ENCODE results near the gene HRG.
"Not testable (repeated sequence)": the region's sequence is repeated elsewhere in the genome, so short reads cannot be mapped to it uniquely, and the experiment has no call there.

HRG gene

DNA sequence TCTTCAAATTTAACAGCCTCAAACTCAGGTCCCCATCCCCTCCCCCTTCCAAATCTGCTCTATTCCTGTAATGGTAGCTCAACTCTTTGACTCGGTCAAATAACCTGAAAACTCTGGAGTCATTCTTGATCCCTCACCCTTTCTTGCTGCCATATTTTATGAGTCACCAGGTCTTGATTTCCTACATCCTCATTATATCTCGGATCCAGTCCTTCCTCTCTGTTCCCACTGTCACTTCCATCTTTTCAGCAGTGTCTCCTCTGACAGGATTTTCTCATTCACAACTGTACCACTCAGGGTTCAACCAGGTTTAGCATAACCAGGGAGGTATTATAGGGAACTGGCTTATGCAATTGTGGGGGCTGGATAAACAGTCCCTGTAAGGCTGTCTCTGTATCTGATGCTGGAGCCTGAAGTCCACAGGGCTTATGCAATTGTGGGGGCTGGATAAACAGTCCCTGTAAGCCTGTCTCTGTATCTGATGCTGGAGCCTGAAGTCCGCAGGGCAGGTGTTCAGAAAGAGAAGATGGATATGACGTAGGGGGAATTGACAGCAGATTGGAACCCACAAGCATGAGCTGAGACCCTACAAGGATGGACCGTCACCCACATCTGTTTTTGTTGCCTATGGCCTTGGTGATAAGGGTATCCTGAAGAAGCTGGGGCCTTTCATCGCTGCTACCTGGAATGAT, 34.7 kb upstream of the HRG start:
- Mint-ChIP-seq H3K4me3 (no peak overlapping the region), H3K27ac (no peak overlapping the region), H3K4me1 (ENCODE audit: low read depth) (no peaks in the 10 kb centered on the region), H3K27me3 (peaks cover 4% of the 10 kb centered on the region), H3K9me3 (no peaks in the 10 kb centered on the region), H3K36me3 (ENCODE audit: low read depth) (no peaks in the 10 kb centered on the region)

DNA sequence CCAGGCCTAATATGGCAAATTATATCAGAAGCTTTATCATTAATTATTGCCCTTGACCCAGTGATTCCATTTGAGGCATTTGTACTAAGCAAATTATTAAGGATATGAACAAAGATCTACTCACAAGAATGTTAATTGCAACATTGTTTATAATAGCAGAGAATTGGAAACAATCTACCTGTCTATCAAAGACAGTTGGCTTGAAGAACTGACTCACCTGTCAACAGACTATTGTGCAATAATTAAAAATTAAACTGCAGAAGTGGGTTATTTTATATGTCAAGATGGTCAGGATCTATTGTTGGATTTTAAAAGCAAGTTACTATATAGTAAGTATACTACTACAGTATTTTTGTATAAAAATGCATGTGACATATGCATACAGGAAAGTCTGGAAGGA, 32.3 kb upstream of the HRG start:
- H3K27ac Mint-ChIP-seq, result no peak overlapping the region
- no peaks in the 10 kb centered on the region for H3K9me3 Mint-ChIP-seq
- H3K4me3 Mint-ChIP-seq, result no peak overlapping the region
- peaks cover 4% of the 10 kb centered on the region for H3K27me3 Mint-ChIP-seq
- no peaks in the 10 kb centered on the region for H3K36me3 Mint-ChIP-seq (ENCODE audit: low read depth)
- H3K4me1 Mint-ChIP-seq (ENCODE audit: low read depth), result no peaks in the 10 kb centered on the region

DNA sequence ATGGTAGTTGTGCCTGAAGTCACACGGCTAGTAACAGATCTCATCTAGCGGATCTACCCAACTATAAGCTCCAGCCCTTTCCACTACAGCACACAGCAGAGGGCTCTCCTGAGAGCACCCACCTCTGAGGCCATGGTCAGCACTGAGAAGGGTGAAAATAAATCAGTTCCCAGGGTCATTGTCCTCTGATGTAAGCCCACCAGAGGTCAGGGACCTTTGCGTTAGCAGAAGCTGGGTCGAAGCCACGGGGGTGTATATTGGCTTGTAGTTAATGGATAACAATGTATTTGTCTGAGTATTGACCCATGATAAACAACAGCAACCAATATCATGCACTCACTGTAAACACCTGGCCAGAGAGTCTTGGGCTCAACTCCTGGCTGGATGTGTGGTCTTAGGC, 31.6 kb upstream of the HRG start:
- H3K4me3 Mint-ChIP-seq; H3K27ac Mint-ChIP-seq; H3K4me1 Mint-ChIP-seq (ENCODE audit: low read depth); H3K27me3 Mint-ChIP-seq; H3K9me3 Mint-ChIP-seq; H3K36me3 Mint-ChIP-seq (ENCODE audit: low read depth): not testable (repeated sequence)

DNA sequence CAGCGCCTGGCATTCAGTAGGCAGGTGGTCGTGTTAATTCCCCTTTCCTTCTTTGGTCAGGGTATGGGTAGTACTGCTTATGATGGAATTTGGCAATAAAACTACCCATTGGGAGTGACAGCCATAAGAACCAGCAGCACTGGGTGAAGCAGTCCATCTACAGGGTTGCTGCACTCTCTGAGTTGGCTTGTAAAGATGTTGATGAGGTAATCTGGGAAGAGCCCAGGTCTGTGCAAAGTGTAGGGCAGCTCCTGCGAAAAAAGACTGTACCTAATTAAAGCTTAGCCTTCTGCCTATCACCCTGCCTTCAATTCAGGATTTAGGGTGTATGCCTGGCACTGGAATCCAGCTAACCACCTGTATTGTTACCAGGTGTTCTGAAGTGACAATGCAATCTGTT, 30.3 kb upstream of the HRG start:
- H3K4me3 Mint-ChIP-seq, result no peak overlapping the region
- H3K27ac Mint-ChIP-seq, result no peak overlapping the region
- H3K27me3 Mint-ChIP-seq, result peaks cover 7% of the 10 kb centered on the region
- no peaks in the 10 kb centered on the region for H3K4me1 Mint-ChIP-seq (ENCODE audit: low read depth)
- no peaks in the 10 kb centered on the region for H3K36me3 Mint-ChIP-seq (ENCODE audit: low read depth)
- H3K9me3 Mint-ChIP-seq, result no peaks in the 10 kb centered on the region

DNA sequence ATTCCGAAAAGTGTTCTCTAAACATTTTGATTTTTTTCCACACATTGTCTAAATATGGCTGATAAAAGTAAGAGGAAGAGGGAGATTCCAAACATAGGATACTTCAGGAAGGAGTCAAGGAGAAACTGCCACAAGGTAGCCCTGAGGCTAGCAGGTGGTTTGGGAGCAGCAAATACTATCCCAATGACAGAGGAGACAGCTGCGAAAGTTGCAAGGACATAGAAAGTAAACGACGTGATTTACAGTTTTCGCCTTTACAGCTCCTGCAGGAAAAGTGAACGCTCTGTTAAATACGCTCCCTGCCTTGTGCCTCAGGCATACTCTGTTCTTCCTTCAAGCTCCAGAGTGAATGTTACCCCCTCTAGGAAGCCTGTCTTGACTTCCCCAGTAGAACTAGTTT, 29.3 kb upstream of the HRG start:
- Mint-ChIP-seq H3K4me1 (ENCODE audit: low read depth) (peaks cover 8% of the 10 kb centered on the region), H3K36me3 (ENCODE audit: low read depth) (no peaks in the 10 kb centered on the region)

DNA sequence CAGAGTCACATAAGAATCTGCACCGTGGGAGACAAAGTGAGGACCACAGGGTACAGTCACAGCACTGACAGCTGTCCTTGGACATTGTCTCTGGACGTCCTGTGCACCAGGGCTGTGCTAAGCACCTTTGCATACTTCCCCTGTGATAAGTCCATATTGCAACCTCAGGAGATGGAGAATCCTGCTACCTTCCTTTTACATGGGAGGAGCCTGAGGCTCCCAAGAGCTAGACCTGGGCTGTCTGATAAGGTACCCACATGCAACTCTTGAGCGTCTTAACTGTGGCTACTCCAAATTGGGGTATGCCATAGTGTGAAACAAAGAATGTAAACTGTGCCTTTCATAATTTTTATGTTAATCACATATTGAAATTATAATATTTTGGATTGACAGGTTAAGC, 28.1 kb upstream of the HRG start:
- Mint-ChIP-seq H3K36me3 (ENCODE audit: low read depth) (no peaks in the 10 kb centered on the region), H3K4me1 (ENCODE audit: low read depth) (peaks cover 17% of the 10 kb centered on the region), H3K27ac (no peak overlapping the region), H3K4me3 (no peak overlapping the region), H3K9me3 (no peaks in the 10 kb centered on the region), H3K27me3 (peaks cover 16% of the 10 kb centered on the region)

More for the DNA sequence above, 29.3 kb upstream of the HRG start:
- peaks cover 16% of the 10 kb centered on the region for H3K27me3 Mint-ChIP-seq
- H3K4me3 Mint-ChIP-seq, result no peak overlapping the region
- no peak overlapping the region for H3K27ac Mint-ChIP-seq
- H3K9me3 Mint-ChIP-seq, result no peaks in the 10 kb centered on the region

DNA sequence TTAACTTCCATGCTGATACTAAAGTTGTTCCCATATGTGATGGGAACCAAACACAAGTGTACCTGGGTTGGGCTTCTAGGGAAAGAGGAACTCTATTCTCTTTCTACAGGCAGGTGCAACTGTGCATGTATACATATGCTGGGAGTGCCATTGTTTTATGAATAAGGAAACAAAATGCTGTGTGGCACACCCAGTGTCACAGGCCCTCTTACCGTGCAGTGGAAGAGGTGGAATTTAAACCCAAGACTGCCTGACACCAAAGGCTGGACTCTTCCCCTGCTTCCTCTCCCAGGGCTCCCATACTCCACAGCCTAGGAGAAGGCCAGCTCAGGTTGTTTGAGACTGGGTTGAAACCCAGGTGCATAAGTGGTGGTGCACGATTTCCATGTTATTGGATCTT, 27.6 kb upstream of the HRG start:
- Mint-ChIP-seq H3K27ac (no peak overlapping the region), H3K9me3 (no peaks in the 10 kb centered on the region), H3K27me3 (peaks cover 16% of the 10 kb centered on the region), H3K4me3 (no peak overlapping the region), H3K36me3 (ENCODE audit: low read depth) (no peaks in the 10 kb centered on the region), H3K4me1 (ENCODE audit: low read depth) (peaks cover 23% of the 10 kb centered on the region)

DNA sequence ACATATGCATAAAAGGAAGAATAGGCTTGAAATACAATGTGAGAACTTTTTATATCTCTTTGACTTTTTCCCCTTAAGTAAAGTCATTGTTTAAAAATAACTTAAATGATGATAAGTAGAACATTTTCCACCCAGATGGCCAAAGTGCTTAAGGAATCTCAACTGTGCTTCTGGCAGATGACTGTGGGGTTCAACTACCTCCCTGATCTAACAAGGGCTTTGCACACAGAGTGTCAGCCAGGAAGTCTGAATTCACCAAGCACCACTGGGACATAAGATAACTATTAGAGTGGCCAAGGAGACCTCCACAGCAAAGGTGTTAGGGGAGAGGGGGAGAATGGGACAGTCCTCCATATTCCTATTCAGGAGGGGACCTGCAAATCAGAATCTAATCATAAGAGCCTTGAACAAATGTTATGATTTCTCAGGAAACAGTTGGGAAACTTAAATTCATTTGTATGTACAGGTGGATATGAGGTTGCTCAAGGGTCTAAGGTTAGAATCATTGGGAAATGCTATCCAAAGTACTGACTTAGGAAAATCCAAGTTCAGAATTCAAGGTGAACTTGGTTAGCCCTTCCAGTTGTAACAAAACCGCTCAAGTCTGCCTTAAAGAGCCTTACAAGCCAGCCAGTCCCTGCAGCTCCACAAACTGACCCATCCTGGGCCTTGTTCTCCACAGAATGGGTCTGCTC, 25.9 kb upstream of the HRG start, which contains the start of gene FETUB:
Gene FETUB, plus strand, starts transcription at position 622 of the 695 bp plus-strand sequence. Its CDS starts 62 bp downstream, at position 684.
- Mint-ChIP-seq H3K4me3 (no peak within 1 kb of the TSS), H3K4me1 (ENCODE audit: low read depth) (peaks cover 28% of the 10 kb centered on the region), H3K9me3 (no peaks in the 10 kb centered on the region), H3K27ac (no peak within 1 kb of the TSS), H3K36me3 (ENCODE audit: low read depth) (no peaks in the 10 kb centered on the region), H3K27me3 (peaks cover 21% of the 10 kb centered on the region)

DNA sequence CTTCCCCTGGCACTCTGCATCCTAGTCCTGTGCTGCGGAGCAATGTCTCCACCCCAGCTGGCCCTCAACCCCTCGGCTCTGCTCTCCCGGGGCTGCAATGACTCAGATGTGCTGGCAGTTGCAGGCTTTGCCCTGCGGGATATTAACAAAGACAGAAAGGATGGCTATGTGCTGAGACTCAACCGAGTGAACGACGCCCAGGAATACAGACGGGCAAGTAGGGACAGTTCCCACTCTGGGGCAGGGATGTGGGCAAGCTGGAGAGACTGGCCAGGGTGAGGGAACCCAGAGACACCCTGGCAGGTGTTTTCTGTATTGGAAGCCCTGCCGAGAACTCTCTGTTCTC, 25.4 kb upstream of the HRG start:
- H3K27me3 Mint-ChIP-seq, result peaks cover 24% of the 10 kb centered on the region

DNA sequence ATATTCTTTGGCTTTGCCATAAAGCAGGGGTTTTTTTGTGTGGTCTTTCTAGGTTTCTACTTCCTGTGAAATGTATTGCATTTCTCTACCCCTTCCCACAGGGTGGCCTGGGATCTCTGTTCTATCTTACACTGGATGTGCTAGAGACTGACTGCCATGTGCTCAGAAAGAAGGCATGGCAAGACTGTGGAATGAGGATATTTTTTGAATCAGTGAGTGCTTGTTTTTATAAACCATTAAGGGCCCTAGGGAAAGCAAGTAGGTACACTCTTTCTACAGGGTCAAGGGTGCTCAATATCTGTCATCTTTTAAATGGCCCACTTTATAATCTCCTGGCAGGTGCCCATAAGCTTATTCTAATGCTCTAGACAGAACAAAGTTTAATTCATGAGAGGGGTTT, 24.9 kb upstream of the HRG start:
- peaks cover 25% of the 10 kb centered on the region for H3K27me3 Mint-ChIP-seq
- H3K4me3 Mint-ChIP-seq, result no peak overlapping the region
- no peak overlapping the region for H3K27ac Mint-ChIP-seq
- no peaks in the 10 kb centered on the region for H3K36me3 Mint-ChIP-seq (ENCODE audit: low read depth)
- peaks cover 28% of the 10 kb centered on the region for H3K4me1 Mint-ChIP-seq (ENCODE audit: low read depth)
- H3K9me3 Mint-ChIP-seq, result no peaks in the 10 kb centered on the region

More for the DNA sequence above, 25.4 kb upstream of the HRG start:
- no peaks in the 10 kb centered on the region for H3K9me3 Mint-ChIP-seq
- H3K4me1 Mint-ChIP-seq (ENCODE audit: low read depth), result peaks cover 28% of the 10 kb centered on the region
- no peaks in the 10 kb centered on the region for H3K36me3 Mint-ChIP-seq (ENCODE audit: low read depth)
- H3K4me3 Mint-ChIP-seq, result no peak overlapping the region
- no peak overlapping the region for H3K27ac Mint-ChIP-seq

DNA sequence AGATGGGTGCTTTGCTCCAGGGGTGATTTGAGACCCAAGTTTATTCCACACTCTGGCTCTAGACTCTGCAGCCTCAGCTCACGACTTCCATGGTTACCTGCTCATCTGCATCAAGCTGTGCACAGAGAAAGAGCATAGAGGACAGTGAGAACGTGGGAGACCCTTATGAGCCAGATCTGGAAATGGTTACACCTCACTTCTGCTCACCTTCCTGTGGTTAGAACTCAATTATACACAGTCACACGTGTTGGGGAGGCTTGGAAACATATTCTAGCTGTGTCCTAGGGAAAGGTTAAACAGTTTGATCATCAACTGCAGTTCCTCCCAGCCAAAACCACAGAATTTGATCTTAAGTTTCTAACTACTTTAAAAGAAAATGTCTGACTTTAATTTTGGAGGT, 23.8 kb upstream of the HRG start:
- Mint-ChIP-seq H3K36me3 (ENCODE audit: low read depth) (no peaks in the 10 kb centered on the region), H3K27ac (no peak overlapping the region)

DNA sequence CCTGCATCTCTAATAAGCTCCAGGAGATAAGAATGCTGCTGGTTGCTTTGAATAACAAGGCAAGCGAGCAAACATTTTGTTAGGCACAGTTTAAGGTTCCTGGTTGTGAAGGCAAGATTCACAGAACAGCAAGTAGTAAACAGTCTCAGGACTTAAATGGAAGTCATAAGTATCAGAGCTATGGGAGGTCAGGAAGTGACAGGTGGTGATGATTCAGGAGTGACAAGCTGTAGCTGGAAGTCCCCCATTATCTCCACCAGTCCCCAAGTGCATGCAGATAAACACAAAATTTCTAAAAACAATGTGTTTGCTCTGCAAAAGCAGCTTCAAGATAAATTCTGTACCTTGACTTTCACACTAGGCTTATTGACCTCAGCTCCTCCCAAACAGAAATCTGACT, 22.3 kb upstream of the HRG start:
- Mint-ChIP-seq H3K27me3 (peaks cover 20% of the 10 kb centered on the region), H3K4me3 (no peak overlapping the region), H3K27ac (no peak overlapping the region), H3K36me3 (ENCODE audit: low read depth) (no peaks in the 10 kb centered on the region), H3K9me3 (no peaks in the 10 kb centered on the region), H3K4me1 (ENCODE audit: low read depth) (peaks cover 28% of the 10 kb centered on the region)

More for the DNA sequence above, 23.8 kb upstream of the HRG start:
- Mint-ChIP-seq H3K4me1 (ENCODE audit: low read depth) (peaks cover 28% of the 10 kb centered on the region), H3K4me3 (no peak overlapping the region), H3K9me3 (no peaks in the 10 kb centered on the region), H3K27me3 (peaks cover 25% of the 10 kb centered on the region)

DNA sequence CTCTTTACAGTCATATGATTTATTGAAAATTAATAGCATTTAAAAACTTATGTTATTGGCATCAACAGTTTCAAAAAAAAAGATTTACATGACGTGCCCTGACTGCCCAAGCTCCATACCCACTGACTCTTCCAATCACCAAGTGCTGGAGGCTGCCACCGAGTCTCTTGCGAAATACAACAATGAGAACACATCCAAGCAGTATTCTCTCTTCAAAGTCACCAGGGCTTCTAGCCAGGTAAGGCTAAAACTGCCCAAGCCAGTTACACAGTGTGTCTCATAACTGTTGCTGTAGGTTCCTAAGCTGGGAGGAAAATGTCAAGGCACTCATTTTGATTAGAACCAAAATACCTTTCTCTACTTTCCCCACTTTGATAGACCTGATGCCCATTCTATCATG, 21.1 kb upstream of the HRG start:
- Mint-ChIP-seq H3K27me3 (peaks cover 20% of the 10 kb centered on the region), H3K4me3 (no peak overlapping the region), H3K36me3 (ENCODE audit: low read depth) (no peaks in the 10 kb centered on the region), H3K4me1 (ENCODE audit: low read depth) (peaks cover 28% of the 10 kb centered on the region), H3K27ac (no peak overlapping the region), H3K9me3 (no peaks in the 10 kb centered on the region)

DNA sequence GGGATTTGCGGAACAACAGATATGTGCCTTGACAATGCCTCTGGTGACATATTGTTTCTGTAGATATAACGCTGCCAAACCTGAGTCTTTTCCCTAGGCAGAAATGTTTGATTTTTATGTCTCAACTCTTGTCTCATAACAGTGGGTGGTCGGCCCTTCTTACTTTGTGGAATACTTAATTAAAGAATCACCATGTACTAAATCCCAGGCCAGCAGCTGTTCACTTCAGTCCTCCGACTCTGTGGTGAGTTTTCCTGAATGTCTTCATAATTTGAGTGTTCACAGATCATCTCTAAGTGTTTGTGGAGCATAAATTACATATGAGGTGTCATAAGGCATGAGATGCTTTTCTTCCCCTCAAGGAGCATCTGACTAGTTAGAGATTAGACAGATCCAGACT, 19.7 kb upstream of the HRG start:
- H3K9me3 Mint-ChIP-seq, result no peaks in the 10 kb centered on the region
- H3K27me3 Mint-ChIP-seq, result peaks cover 16% of the 10 kb centered on the region
- no peaks in the 10 kb centered on the region for H3K36me3 Mint-ChIP-seq (ENCODE audit: low read depth)
- H3K27ac Mint-ChIP-seq, result no peak overlapping the region
- peaks cover 24% of the 10 kb centered on the region for H3K4me1 Mint-ChIP-seq (ENCODE audit: low read depth)
- no peak overlapping the region for H3K4me3 Mint-ChIP-seq

DNA sequence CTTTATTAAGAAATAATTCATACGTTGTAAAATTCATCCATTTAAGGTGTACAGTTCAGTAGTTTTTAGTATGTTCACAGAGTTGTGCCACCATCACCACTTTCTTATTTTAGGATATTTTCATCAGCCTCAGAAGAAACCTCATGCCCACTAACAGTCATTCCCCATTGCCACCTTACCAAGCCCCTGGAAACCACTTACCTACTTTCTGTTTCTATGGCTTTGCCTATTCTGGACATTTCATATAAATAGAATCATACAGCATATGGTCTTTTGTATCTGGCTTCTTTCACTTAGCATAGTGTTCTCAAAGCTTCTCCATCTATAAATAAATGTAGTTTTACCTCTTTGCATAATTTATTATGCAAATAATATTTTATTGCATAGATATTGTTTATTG, 19.0 kb upstream of the HRG start:
- Mint-ChIP-seq H3K27ac (no peak overlapping the region), H3K27me3 (peaks cover 14% of the 10 kb centered on the region), H3K4me1 (ENCODE audit: low read depth) (peaks cover 18% of the 10 kb centered on the region), H3K36me3 (ENCODE audit: low read depth) (no peaks in the 10 kb centered on the region), H3K4me3 (no peak overlapping the region), H3K9me3 (no peaks in the 10 kb centered on the region)

DNA sequence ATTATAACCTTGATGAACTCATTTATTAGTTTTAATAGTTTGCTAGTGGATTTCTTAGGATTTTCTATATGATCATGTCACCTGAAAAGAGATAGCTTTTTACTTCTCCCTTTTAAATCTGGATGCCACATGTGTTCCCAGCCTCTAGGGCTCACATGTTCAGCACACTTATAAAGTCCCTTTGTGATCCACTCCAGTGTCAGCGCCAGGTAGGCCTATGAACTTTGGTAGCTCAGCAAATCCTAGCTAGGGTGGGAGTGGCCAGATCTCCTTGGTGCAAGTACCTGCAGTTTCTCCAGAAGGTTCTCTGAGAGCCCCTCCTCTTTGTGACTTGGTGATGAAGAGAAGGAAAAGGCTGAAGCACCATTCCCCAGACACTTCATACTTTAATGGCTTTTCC, 17.0 kb upstream of the HRG start:
- peaks cover 17% of the 10 kb centered on the region for H3K27me3 Mint-ChIP-seq
- no peak overlapping the region for H3K27ac Mint-ChIP-seq
- H3K9me3 Mint-ChIP-seq, result no peaks in the 10 kb centered on the region
- no peaks in the 10 kb centered on the region for H3K4me1 Mint-ChIP-seq (ENCODE audit: low read depth)
- H3K4me3 Mint-ChIP-seq, result no peak overlapping the region
- no peaks in the 10 kb centered on the region for H3K36me3 Mint-ChIP-seq (ENCODE audit: low read depth)
